ENCODE results near the gene UQCRC1.
A peak's percentile ranks its signal among the peaks of the same experiment; 100 is the strongest.

The UQCRC1 gene

DNA sequence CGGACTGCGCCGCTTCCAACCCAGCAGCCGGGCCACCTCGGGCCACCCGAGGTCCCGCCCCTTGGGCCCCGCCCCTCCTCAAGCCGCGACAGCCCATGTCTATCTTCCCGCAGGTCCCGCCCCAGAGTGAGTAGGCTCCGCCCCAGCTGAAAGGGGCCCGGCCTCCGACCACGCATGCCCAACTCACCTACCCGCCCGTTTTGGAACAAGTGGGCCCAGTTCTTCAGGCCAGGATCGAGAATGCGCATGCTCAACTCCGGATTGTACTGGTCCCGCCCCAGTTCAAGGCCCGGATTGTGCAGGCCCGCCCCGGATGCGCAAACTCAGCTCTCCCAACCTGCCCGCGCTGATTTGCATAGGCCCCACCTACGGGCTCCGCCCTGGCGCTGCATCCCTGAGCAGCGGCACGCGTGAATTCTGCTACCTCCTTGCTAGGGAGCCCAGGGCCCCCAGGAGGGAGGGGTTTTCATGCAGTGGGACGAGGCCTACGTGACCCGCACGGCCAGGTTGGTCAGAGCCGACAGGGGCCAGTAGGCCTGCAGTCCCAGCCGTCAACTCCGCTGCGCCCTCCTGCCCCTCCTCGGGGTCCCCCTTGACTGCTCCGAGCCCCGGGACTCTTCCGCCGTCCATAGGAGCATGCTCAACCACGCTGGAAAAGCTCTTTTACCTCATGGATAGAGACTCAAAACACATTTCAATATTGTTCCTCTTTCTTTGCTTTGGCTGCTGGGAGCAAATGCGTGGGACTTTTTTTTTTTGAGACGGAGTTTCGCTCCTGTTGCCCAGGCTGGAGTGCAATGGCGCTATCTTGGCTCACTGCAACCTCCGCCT lies 52.4 kb downstream of the UQCRC1 start, which contains the start of gene PFKFB4:
PFKFB4 (minus strand) TSS at position 8 of the 831 bp plus-strand sequence. CDS start 26 bp downstream, outside the sequence.
- TF ChIP-seq POLR2AphosphoS5 (IDR thresholded peaks at IDR 0.05; ENCODE audit: low read depth) (peak; percentile 64; the same call in 1 of the 2 replicates), CTCF (IDR thresholded peaks at IDR 0.05; ENCODE audit: insufficient read depth, low read length) (no peak), REST (IDR thresholded peaks at IDR 0.05; ENCODE audit: insufficient replicate concordance, low read depth) (peak; percentile 48), SPI1 (IDR thresholded peaks at IDR 0.05; ENCODE audit: borderline replicate concordance, low read depth) (no peak), GABPA (IDR thresholded peaks at IDR 0.05; ENCODE audit: low read depth) (no peak)
- peak within 1 kb of the TSS; percentile 92 for H3K27ac ChIP-seq (replicated peaks)

GRCh38 chr3:48555949-48556795 lies 53.3 kb downstream of the UQCRC1 start:
- no peaks in the 10 kb centered on the region for H3K27me3 ChIP-seq (ENCODE audit: insufficient read depth, poor library complexity, severe bottlenecking)
- H3K27ac ChIP-seq (replicated peaks), result peak overlapping the region; percentile 92; the same call in 1 of the 2 replicates
- DNase-seq (ENCODE audit: low read depth in 1 of 2, low spot score in 1 of 2), result no peak
- TF ChIP-seq POLR2AphosphoS5 (IDR thresholded peaks at IDR 0.05; ENCODE audit: low read depth) (no peak), REST (IDR thresholded peaks at IDR 0.05; ENCODE audit: insufficient replicate concordance, low read depth) (no peak), GABPA (IDR thresholded peaks at IDR 0.05; ENCODE audit: low read depth) (no peak), CTCF (IDR thresholded peaks at IDR 0.05; ENCODE audit: insufficient read depth, low read length) (no peak), SPI1 (IDR thresholded peaks at IDR 0.05; ENCODE audit: borderline replicate concordance, low read depth) (no peak)
- peak overlapping the region; percentile 74 for H3K4me3 ChIP-seq (replicated peaks; ENCODE audit: insufficient read depth, low read length)

More for the DNA sequence above, 52.4 kb downstream of the UQCRC1 start, which contains the start of gene PFKFB4:
- Histone ChIP-seq H3K27me3 (ENCODE audit: insufficient read depth, poor library complexity, severe bottlenecking) (no peaks in the 10 kb centered on the region), H3K4me3 (replicated peaks; ENCODE audit: insufficient read depth, low read length) (peak within 1 kb of the TSS; percentile 74)
- DNase-seq (ENCODE audit: low read depth in 1 of 2, low spot score in 1 of 2), result peak; percentile 99

DNA sequence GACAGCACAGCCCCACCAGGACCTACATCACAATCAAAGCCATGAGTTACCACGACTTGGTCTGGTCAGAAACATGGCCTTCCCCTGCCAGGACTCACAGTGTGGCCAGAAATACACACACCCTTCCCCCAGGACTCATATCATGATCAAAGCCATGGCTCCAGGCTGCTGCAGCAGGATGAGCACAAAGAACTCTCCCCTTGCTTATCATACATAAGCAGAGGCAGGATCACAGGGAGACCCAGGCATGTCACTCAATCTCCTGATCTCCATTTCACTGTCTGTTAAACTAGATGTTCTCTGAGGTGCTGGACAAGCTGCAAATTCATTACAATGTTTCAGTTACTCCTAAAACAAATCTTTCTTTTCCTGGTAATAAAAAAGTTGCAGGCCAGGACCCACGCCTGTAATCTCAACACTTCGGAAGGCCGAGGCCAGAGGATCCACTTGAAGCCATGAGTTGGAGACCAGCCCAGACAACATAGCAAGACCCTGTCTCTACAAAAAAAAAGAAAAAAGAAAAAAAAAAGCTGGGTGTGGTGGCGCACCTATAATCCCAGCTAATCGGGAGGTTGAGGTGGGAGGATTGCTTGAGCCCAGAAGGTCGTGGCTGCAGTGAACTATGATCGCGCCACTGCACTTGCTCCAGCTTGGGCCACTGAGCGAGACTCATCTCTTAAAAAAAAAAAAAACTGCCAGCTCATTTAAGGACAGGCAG lies 54.1 kb downstream of the UQCRC1 start:
- H3K27me3 ChIP-seq (ENCODE audit: insufficient read depth, poor library complexity, severe bottlenecking), result no peaks in the 10 kb centered on the region
- peak overlapping the region; percentile 74; the same call in 1 of the 2 replicates for H3K4me3 ChIP-seq (replicated peaks; ENCODE audit: insufficient read depth, low read length)
- H3K27ac ChIP-seq (replicated peaks), result no peak overlapping the region
- no peak for DNase-seq (ENCODE audit: low read depth in 1 of 2, low spot score in 1 of 2)
- TF ChIP-seq REST (IDR thresholded peaks at IDR 0.05; ENCODE audit: insufficient replicate concordance, low read depth), result no peak
- TF ChIP-seq POLR2AphosphoS5 (IDR thresholded peaks at IDR 0.05; ENCODE audit: low read depth), result no peak
- no peak for TF ChIP-seq SPI1 (IDR thresholded peaks at IDR 0.05; ENCODE audit: borderline replicate concordance, low read depth)
- no peak for TF ChIP-seq GABPA (IDR thresholded peaks at IDR 0.05; ENCODE audit: low read depth)
- TF ChIP-seq CTCF (IDR thresholded peaks at IDR 0.05; ENCODE audit: insufficient read depth, low read length), result no peak
